SK-MEL-5 (cell line): ENCODE results near the gene MROH8. TPM values are rescaled to one million over a fixed set of nuclear protein-coding genes. Genes with fewer than 3 reads are reported as not detected.
A peak's percentile ranks its signal among the peaks of the same experiment; 100 is the strongest.
"Not testable (repeated sequence)": the region's sequence is repeated elsewhere in the genome, so short reads cannot be mapped to it uniquely, and the experiment has no call there.

ENCODE experiments used
- DNase-seq: peaks from one replicate; pipeline ENCODE4 v3.0.0-alpha.2; 2016; ENCODE audit warnings: low read depth, low spot score
- in situ Hi-C: cut with HindIII; loops from 2 replicates; pipeline ENCODE4 v1.10.0; 2016; ENCODE audit warnings: low sequenced_read_pairs, high pct_unique_total_duplicates, low pct_unique_long_range_greater_than_20kb
- total RNA-seq: library from RNA; depleted of rRNA; stranded (reverse); fragments of >200 nt; shearing (Covaris generic); gene quantifications from 2 replicates; pipeline ENCODE4 v1.2.3, GENCODE V29; 2014; rRNA removed

Gene MROH8
- total RNA-seq, 1 experiment from 2014 or later, result 2.9 TPM

DNA sequence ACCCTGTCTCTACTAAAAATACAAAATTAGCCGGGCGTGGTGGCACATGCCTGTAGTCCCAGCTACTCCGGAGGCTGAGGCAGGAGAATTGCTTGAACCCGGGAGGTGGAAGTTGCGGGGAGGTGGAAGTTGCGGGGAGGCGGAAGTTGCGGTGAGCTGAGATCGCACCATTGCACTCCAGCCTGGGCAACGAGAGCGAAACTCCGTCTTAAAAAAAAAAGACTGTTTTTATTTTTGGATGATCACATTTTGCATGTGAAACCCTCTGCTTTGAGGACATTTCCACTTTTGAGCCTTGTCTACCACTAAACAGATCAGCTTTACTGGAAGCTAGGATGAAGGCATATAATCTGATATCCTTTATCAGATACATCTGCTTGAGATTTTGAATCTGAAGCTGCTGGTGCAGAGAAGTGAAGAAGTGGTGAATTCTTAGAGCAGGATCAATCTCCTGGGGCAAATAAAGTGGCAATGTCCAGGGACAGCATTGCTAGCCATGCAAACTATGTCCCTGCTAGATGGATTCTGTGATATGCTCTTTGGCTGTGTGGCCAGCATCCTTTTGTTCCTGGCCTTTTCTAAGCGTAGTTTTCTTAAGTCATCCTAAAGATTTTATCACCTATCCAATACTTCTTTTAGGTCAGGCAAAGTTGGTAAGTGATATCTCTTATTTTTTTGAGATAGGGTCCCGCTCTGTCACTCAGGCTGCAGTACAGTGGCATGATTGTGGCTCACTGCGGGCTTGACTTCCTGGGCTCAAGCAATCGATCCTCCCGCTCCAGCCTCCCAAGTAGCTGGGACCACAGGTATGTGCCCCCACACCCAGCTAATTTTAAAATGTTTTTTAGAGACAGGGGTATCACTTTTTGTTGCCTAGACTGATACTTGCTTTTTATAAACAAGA is 106.8 kb downstream of the MROH8 start:
- in situ Hi-C loops, result no loop called here

DNA sequence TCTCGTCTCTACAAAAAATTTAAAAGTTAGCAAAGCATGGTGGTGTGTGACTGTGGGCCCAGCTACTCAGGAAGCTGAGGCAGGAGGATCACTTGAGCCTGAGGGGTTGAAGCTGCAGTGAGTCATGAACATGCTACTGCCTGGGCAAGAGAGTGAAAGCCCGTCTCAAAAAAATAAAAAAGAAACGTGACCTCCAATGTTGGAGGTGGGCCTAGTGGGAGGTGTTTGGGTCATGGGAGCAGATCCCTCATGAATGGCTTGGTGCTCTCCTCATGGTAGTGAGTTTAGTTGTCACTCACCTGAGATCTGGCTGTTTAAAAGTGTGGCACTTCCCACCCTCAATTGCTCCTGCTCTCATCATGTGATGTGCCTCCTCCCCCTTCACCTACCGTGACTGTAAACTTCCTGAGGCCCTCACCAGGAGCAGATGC is 107.9 kb downstream of the MROH8 start:
- peak; percentile 81 for DNase-seq
- in situ Hi-C loops, result no loop called here

More for the DNA sequence above, 106.8 kb downstream of the MROH8 start:
- no peak for DNase-seq

GRCh38 chr20:37069563-37069962 is 109.8 kb downstream of the MROH8 start:
- in situ Hi-C loops, DNase-seq: not testable (repeated sequence)

DNA sequence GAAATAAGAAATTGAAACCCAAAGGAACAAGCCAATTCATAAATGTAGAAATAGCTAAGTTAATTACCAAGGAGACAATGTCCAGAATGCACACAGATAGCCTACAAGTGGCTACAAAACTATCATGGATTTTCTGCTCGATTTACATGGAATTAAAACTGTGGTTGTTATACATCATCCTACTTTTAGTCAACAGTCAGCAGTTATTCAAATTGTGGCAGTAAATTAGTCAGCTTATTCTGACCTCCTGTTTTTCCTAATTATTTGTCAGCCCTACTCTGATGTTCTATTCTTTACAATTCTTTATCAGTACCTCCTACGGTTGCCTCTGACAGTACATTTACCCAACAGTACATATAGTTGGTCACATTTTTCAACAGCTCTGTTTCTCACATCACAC is 113.2 kb downstream of the MROH8 start:
- in situ Hi-C loops, result no loop called here
- DNase-seq, result no peak

DNA sequence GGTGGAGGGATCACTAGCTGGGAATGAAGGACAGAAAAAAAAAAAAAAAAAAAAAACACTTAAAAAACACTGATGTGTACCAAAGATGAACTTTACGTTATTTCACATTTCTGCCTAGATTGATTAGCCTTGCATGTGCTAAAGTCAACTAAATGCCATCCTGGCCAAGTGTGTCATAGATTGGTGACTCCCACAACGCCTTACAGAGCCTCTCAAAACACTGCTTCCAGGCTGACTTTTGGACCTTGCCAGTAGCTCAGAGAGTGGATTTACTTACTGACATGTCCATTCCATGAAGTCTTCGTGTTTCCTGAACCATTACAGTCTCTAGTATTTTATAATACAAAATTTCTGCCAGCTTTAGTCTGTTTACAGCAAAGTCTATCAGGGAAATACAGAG is 124.1 kb downstream of the MROH8 start:
- in situ Hi-C loops, result no loop called here
- no peak for DNase-seq

GRCh38 chr20:37053230-37053950 is 126.0 kb downstream of the MROH8 start:
- DNase-seq, result no peak
- in situ Hi-C loops, result no loop called here

Other genes with a start within 250 kb of the MROH8 start
- 16.4 and 17.5 TPM in 2 replicates for gene SAMHD1, start 227.8 kb downstream of the MROH8 start, total RNA-seq
- 15.5 and 16.8 TPM in 2 replicates for gene RBL1, start 83.6 kb downstream of the MROH8 start, total RNA-seq
- gene RPN2, start 218 bp downstream of the MROH8 start, total RNA-seq, result 628 and 702 TPM in 2 replicates
- gene GHRH, start 82.3 kb upstream of the MROH8 start, total RNA-seq, result not detected in 2 replicates
- gene MANBAL, start 110.1 kb upstream of the MROH8 start, total RNA-seq, result 12.4 and 19.4 TPM in 2 replicates
- 5.7 and 7.3 TPM in 2 replicates for gene SRC, start 166.6 kb upstream of the MROH8 start, total RNA-seq